GM23338 (cell line): ENCODE data around the gene STEAP2. TPM values are rescaled to one million over a fixed set of nuclear protein-coding genes. Genes with fewer than 3 reads are reported as not detected.

Experiments
- ATAC-seq: fragments of 200-7000 bp; cut with Tn5 transposase; 3 replicates; pipeline ENCODE4 v1.9.1; 2020
- DNase-seq: peaks from one replicate; pipeline ENCODE4 v3.0.0-alpha.2; 2015; ENCODE audit warnings: low spot score
- H2AFZ ChIP-seq: fragments of 200-600 bp; sonication (generic); 2 replicates; pipeline ENCODE4 v1.8.0; 2016; ENCODE audit warnings: antibody characterized with exemption, mild to moderate bottlenecking, moderate library complexity
- H3F3A ChIP-seq: fragments of 200-600 bp; sonication (generic); replicated peaks from 2 replicates; pipeline ENCODE4 v1.8.0; 2017; ENCODE audit warnings: antibody characterized with exemption, mixed run types, low read depth
- H3K27ac ChIP-seq: fragments of 200-600 bp; sonication (generic); 2 replicates; pipeline ENCODE4 v1.6.1; 2016; ENCODE audit warnings: low read depth
- H3K27me3 ChIP-seq: fragments of 200-600 bp; sonication (generic); 2 replicates; pipeline ENCODE4 v1.8.0; 2016; ENCODE audit warnings: mild to moderate bottlenecking, mixed run types, moderate library complexity; ENCODE audit not compliant: insufficient read depth
- H3K36me3 ChIP-seq: fragments of 200-600 bp; sonication (generic); 2 replicates; pipeline ENCODE4 v1.8.0; 2016; ENCODE audit warnings: mild to moderate bottlenecking; ENCODE audit not compliant: insufficient read depth
- H3K4me1 ChIP-seq: fragments of 200-600 bp; sonication (generic); 2 replicates; pipeline ENCODE4 v1.8.0; 2016; ENCODE audit warnings: mild to moderate bottlenecking, moderate library complexity; ENCODE audit not compliant: insufficient read depth
- H3K4me2 ChIP-seq: fragments of 200-600 bp; sonication (generic); 2 replicates; pipeline ENCODE4 v1.7.1; 2017; ENCODE audit warnings: mixed run types
- H3K4me3 ChIP-seq: fragments of 200-600 bp; sonication (generic); 2 replicates; pipeline ENCODE4 v1.6.1; 2016; ENCODE audit warnings: mixed run types
- H3K79me2 ChIP-seq: fragments of 200-600 bp; sonication (generic); replicated peaks from 2 replicates; pipeline ENCODE4 v1.8.0; 2017; ENCODE audit warnings: mild to moderate bottlenecking; ENCODE audit not compliant: insufficient read depth
- H3K9me2 ChIP-seq: fragments of 200-600 bp; sonication (generic); 2 replicates; pipeline ENCODE4 v1.8.0; 2017; ENCODE audit not compliant: insufficient read depth
- H4K20me1 ChIP-seq: fragments of 200-600 bp; sonication (generic); replicated peaks from 2 replicates; pipeline ENCODE4 v1.8.0; 2017; ENCODE audit warnings: mild to moderate bottlenecking; ENCODE audit not compliant: insufficient read depth
- H3K27ac Mint-ChIP-seq: 2 replicates; pipeline ENCODE4 v1.8.0; 2020; ENCODE audit warnings: inconsistent platforms, mild to moderate bottlenecking, moderate library complexity, mixed read lengths
- H3K27me3 Mint-ChIP-seq: 3 replicates; pipeline ENCODE4 v1.8.0; 2022; ENCODE audit warnings: low read depth, mild to moderate bottlenecking, moderate library complexity, mixed read lengths, inconsistent platforms; ENCODE audit not compliant: insufficient read depth, poor library complexity
- H3K36me3 Mint-ChIP-seq: 3 replicates; pipeline ENCODE4 v1.8.0; 2021; ENCODE audit warnings: low read depth, mild to moderate bottlenecking, inconsistent platforms, moderate library complexity, mixed read lengths
- H3K4me1 Mint-ChIP-seq: 3 replicates; pipeline ENCODE4 v1.8.0; 2020; ENCODE audit warnings: mild to moderate bottlenecking, inconsistent platforms, mixed read lengths
- H3K4me3 Mint-ChIP-seq: 3 replicates; pipeline ENCODE4 v1.8.0; 2021; ENCODE audit warnings: moderate library complexity, mild to moderate bottlenecking, inconsistent platforms, mixed read lengths
- H3K9me3 Mint-ChIP-seq: 3 replicates; pipeline ENCODE4 v1.8.0; 2020; ENCODE audit warnings: moderate library complexity, mild to moderate bottlenecking, inconsistent platforms, mixed read lengths
- CREB1 ChIP-seq: fragments of 250-450 bp; sonication (Bioruptor Pico); IDR thresholded peaks from 2 replicates; pipeline ENCODE4 v1.5.0; 2020; ENCODE audit warnings: low read depth, mild to moderate bottlenecking, moderate library complexity
- EZH2phosphoT487 ChIP-seq: fragments of 200-600 bp; sonication (generic); IDR thresholded peaks from one replicate; pipeline ENCODE4 v1.8.1; 2018; ENCODE audit warnings: antibody characterized with exemption; ENCODE audit not compliant: unreplicated experiment
- JUNB ChIP-seq: IDR thresholded peaks from one replicate; pipeline ENCODE4 v1.6.1; 2016; ENCODE audit warnings: antibody characterized with exemption; ENCODE audit not compliant: unreplicated experiment
- NANOG ChIP-seq: IDR thresholded peaks from 2 replicates; pipeline ENCODE4 v1.6.1; 2016; ENCODE audit warnings: antibody characterized with exemption, borderline replicate concordance
- POLR2AphosphoS5 ChIP-seq: IDR thresholded peaks from 2 replicates; pipeline ENCODE4 v1.6.1; 2016; ENCODE audit warnings: antibody characterized with exemption, low read depth
- REST ChIP-seq: IDR thresholded peaks from one replicate; pipeline ENCODE4 v1.6.1; 2018; ENCODE audit warnings: antibody characterized with exemption; ENCODE audit not compliant: unreplicated experiment
- STAT1 ChIP-seq: IDR thresholded peaks from one replicate; pipeline ENCODE4 v1.6.1; 2016; ENCODE audit warnings: antibody characterized with exemption; ENCODE audit not compliant: unreplicated experiment
- ZNF114 ChIP-seq: fragments of 250-450 bp; sonication (Bioruptor Pico); IDR thresholded peaks from 2 replicates; pipeline ENCODE4 v1.5.0; 2020; ENCODE audit warnings: mild to moderate bottlenecking, moderate library complexity
- ZNF331 ChIP-seq: fragments of 250-450 bp; sonication (Bioruptor Pico); IDR thresholded peaks from 2 replicates; pipeline ENCODE4 v1.5.0; 2020; ENCODE audit warnings: low read depth, mild to moderate bottlenecking, moderate library complexity
- ZNF462 ChIP-seq: fragments of 250-450 bp; sonication (Bioruptor Pico); IDR thresholded peaks from 2 replicates; pipeline ENCODE4 v1.5.0; 2020; ENCODE audit warnings: mild to moderate bottlenecking, moderate library complexity
- polyA plus RNA-seq: library from polyadenylated mRNA; unstranded; fragments of >200 nt; fragmentation: Nextera tagmentation; extraction: Ambion mirVana; gene quantifications from 2 replicates; pipeline ENCODE4 v1.2.1, GENCODE V29; 2016
- total RNA-seq: library from RNA; depleted of rRNA; stranded (reverse); fragments of >200 nt; shearing (Covaris generic); gene quantifications from 2 replicates; pipeline ENCODE4 v1.2.3, GENCODE V29; 2014
- TF ChIP-seq, protein P1 (sequence below): IDR thresholded peaks from 2 replicates; pipeline ENCODE4 v1.6.1; 2016; ENCODE audit warnings: antibody characterized with exemption
- TF ChIP-seq, protein P2 (sequence below), 2 experiments: fragments of 200-600 bp in 1 of 2; sonication (generic) in 1 of 2; conservative IDR thresholded peaks; 2 replicates each; pipeline versions ENCODE4 v1.5.1 to v1.6.1; 2016 to 2017; ENCODE audit warnings: antibody characterized with exemption in 2 of 2, low read depth in 2 of 2, mild to moderate bottlenecking in 2 of 2, moderate library complexity in 1 of 2

STEAP2 gene
- total and polyA plus RNA-seq, 2 experiments from 2014 or later, result 13.1 to 22.0 TPM

- TF ChIP-seq ZNF462 (CRISPR knock-in tag) (no peak), ZNF114 (CRISPR knock-in tag) (no peak), POLR2AphosphoS5 (no peak), EZH2phosphoT487 (no peak), JUNB (no peak), ZNF331 (CRISPR knock-in tag) (no peak)
- TF ChIP-seq, protein P1, sequence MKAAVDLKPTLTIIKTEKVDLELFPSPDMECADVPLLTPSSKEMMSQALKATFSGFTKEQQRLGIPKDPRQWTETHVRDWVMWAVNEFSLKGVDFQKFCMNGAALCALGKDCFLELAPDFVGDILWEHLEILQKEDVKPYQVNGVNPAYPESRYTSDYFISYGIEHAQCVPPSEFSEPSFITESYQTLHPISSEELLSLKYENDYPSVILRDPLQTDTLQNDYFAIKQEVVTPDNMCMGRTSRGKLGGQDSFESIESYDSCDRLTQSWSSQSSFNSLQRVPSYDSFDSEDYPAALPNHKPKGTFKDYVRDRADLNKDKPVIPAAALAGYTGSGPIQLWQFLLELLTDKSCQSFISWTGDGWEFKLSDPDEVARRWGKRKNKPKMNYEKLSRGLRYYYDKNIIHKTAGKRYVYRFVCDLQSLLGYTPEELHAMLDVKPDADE, result no peak
These were observed 45.2 kb downstream of the STEAP2 start (continued) for GRCh38 chr7:90256778-90257177.

- ATAC-seq, result no peak
- no peak overlapping the region for H3K27ac Mint-ChIP-seq
- Histone ChIP-seq H3F3A (no peaks in the 10 kb centered on the region), H3K27ac (no peak overlapping the region), H3K27me3 (no peaks in the 10 kb centered on the region), H3K4me3 (no peak overlapping the region), H3K4me1 (no peaks in the 10 kb centered on the region), H3K4me2 (no peak overlapping the region), H4K20me1 (no peaks in the 10 kb centered on the region), H2AFZ (no peak overlapping the region), H3K36me3 (no peaks in the 10 kb centered on the region), H3K79me2 (no peaks in the 10 kb centered on the region), H3K9me2 (no peaks in the 10 kb centered on the region)
- no peaks in the 10 kb centered on the region for H3K36me3 Mint-ChIP-seq
- H3K4me1 Mint-ChIP-seq, result no peaks in the 10 kb centered on the region
- no peak for DNase-seq
- H3K4me3 Mint-ChIP-seq, result no peak overlapping the region
- no peaks in the 10 kb centered on the region for H3K27me3 Mint-ChIP-seq
- no peaks in the 10 kb centered on the region for H3K9me3 Mint-ChIP-seq
- TF ChIP-seq POLR2AphosphoS5 (no peak), STAT1 (no peak), ZNF331 (CRISPR knock-in tag) (no peak), JUNB (no peak), REST (no peak), ZNF114 (CRISPR knock-in tag) (no peak), NANOG (no peak), CREB1 (no peak), EZH2phosphoT487 (no peak)
- TF ChIP-seq, protein P2, sequence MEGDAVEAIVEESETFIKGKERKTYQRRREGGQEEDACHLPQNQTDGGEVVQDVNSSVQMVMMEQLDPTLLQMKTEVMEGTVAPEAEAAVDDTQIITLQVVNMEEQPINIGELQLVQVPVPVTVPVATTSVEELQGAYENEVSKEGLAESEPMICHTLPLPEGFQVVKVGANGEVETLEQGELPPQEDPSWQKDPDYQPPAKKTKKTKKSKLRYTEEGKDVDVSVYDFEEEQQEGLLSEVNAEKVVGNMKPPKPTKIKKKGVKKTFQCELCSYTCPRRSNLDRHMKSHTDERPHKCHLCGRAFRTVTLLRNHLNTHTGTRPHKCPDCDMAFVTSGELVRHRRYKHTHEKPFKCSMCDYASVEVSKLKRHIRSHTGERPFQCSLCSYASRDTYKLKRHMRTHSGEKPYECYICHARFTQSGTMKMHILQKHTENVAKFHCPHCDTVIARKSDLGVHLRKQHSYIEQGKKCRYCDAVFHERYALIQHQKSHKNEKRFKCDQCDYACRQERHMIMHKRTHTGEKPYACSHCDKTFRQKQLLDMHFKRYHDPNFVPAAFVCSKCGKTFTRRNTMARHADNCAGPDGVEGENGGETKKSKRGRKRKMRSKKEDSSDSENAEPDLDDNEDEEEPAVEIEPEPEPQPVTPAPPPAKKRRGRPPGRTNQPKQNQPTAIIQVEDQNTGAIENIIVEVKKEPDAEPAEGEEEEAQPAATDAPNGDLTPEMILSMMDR (conservative IDR thresholded peaks at IDR 0.05; ENCODE audit: low read depth in 2 of 2), result no peak
These were observed 49.9 kb downstream of the STEAP2 start for GRCh38 chr7:90261441-90261840.
